C4-2B (cell line): ENCODE measurements around the gene ENOX2.

Source experiments
- H3K27ac ChIP-seq: fragments of 450-650 bp; 2 replicates; pipeline ENCODE4 v1.5.1; 2017
- ZFX ChIP-seq: fragments of 450-650 bp; IDR thresholded peaks from 2 replicates; pipeline ENCODE4 v1.6.1; 2017
- TF ChIP-seq, protein P1 (sequence below): fragments of 450-650 bp; conservative IDR thresholded peaks from 2 replicates; pipeline ENCODE4 v1.5.1; 2017; ENCODE audit warnings: mild to moderate bottlenecking

ENOX2 gene

GRCh38 chrX:130851569-130851968 lies 51.4 kb downstream of the ENOX2 start:
- TF ChIP-seq, protein P1, sequence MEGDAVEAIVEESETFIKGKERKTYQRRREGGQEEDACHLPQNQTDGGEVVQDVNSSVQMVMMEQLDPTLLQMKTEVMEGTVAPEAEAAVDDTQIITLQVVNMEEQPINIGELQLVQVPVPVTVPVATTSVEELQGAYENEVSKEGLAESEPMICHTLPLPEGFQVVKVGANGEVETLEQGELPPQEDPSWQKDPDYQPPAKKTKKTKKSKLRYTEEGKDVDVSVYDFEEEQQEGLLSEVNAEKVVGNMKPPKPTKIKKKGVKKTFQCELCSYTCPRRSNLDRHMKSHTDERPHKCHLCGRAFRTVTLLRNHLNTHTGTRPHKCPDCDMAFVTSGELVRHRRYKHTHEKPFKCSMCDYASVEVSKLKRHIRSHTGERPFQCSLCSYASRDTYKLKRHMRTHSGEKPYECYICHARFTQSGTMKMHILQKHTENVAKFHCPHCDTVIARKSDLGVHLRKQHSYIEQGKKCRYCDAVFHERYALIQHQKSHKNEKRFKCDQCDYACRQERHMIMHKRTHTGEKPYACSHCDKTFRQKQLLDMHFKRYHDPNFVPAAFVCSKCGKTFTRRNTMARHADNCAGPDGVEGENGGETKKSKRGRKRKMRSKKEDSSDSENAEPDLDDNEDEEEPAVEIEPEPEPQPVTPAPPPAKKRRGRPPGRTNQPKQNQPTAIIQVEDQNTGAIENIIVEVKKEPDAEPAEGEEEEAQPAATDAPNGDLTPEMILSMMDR = no peak
- TF ChIP-seq ZFX = no peak

DNA sequence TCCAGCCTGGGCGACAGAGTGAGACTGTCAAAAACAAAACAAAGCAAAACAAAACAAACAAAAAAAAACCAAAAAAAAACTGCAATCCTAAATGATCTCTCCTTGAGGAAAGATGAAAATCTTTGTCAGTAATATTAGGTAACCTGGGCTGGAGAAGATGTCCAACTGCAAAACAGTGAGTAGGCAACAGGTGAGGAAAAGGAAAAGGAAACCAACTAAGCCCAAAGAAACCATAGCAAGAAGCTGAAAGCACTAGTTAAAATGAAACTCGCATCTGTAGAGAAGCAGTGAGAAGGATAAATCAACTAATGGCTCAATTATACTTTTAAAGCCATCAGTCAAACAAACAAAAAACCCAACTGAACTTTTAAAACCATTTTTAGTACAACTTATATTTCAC lies 54.2 kb downstream of the ENOX2 start:
- TF ChIP-seq, protein P1 = no peak
- no peak for TF ChIP-seq ZFX
- H3K27ac ChIP-seq = no peak overlapping the region

More at GRCh38 chrX:130851569-130851968, 51.4 kb downstream of the ENOX2 start:
- no peak overlapping the region for H3K27ac ChIP-seq

GRCh38 chrX:130846746-130847145 lies 56.3 kb downstream of the ENOX2 start:
- TF ChIP-seq ZFX = no peak
- TF ChIP-seq, protein P1 = no peak
- H3K27ac ChIP-seq = no peak overlapping the region

GRCh38 chrX:130841776-130842175 lies 61.2 kb downstream of the ENOX2 start:
- no peak overlapping the region for H3K27ac ChIP-seq
- TF ChIP-seq ZFX = no peak
- TF ChIP-seq, protein P1 = no peak

DNA sequence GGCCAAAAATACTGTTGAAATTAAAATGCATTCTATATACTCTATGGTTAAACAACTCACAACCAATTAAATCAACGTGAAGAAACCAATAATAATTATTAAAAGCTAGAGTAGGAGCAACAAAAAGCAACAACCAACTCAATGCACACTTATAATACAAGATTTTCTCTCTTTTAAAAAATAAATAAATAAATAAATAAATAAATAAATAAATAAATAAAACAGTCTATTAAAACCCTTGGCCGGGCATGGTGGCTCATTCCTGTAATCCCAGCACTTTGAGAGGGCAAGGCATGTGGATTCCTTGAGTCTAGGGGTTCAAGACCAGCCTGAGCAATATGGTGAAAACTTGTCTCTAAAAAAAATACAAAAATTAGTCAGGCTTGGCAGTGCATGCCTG lies 62.7 kb downstream of the ENOX2 start:
- TF ChIP-seq ZFX = no peak
- TF ChIP-seq, protein P1 = no peak
- H3K27ac ChIP-seq = no peak overlapping the region

GRCh38 chrX:130836447-130836846 lies 66.6 kb downstream of the ENOX2 start:
- no peak overlapping the region for H3K27ac ChIP-seq
- TF ChIP-seq ZFX = no peak
- TF ChIP-seq, protein P1 = no peak

DNA sequence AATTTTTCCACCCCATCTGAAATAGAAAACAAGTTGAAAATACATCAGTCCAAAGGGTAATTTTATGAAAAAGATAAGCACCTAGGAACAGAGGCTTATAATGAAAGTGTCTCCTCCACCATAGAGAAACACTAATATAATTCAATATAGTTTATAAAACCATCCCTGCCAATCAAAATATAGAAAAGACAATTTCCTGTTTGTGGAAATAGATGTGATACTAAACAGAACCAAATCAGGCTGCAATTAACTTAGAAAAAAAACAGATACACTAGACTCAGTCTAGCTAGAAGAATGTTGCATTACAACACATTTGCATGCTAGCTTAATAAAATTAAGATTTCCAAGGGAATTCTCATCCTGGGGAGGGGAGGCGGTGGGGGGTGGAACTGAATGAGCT lies 68.2 kb downstream of the ENOX2 start:
- H3K27ac ChIP-seq = no peak overlapping the region
- no peak for TF ChIP-seq ZFX
- TF ChIP-seq, protein P1 = no peak
